H1 (cell line): Measurements from ENCODE around the gene DLG1.

Source experiments
- ATF2 ChIP-seq: IDR thresholded peaks from 2 replicates; pipeline ENCODE4 v1.6.1; 2012; ENCODE audit warnings: low read length, inconsistent platforms
- BRCA1 ChIP-seq: IDR thresholded peaks from 2 replicates; pipeline ENCODE4 v1.6.1; 2012; ENCODE audit warnings: low read depth, low read length, improper control_type of control experiment
- CTCF ChIP-seq, 3 experiments: IDR thresholded peaks; 1 replicate in 2 of 3; 2 replicates in 1 of 3; pipeline versions ENCODE4 v1.5.1 to v1.6.1; 2011; ENCODE audit warnings: low read length in 3 of 3, mild to moderate bottlenecking in 3 of 3, inconsistent platforms in 2 of 3, low read depth in 1 of 3, moderate library complexity in 1 of 3; ENCODE audit not compliant: insufficient read depth in 1 of 3; ENCODE audit errors: control extremely low read depth in 1 of 3
- FOSL1 ChIP-seq: IDR thresholded peaks from 2 replicates; pipeline ENCODE4 v1.6.1; 2011; ENCODE audit warnings: mild to moderate bottlenecking, low read depth, low read length, moderate library complexity; ENCODE audit not compliant: insufficient read depth
- HDAC6 ChIP-seq: IDR thresholded peaks from one replicate; pipeline ENCODE4 v1.7.1; 2012; ENCODE audit warnings: low read depth, mild to moderate bottlenecking, inconsistent platforms, low read length, moderate library complexity
- POLR2AphosphoS5 ChIP-seq: IDR thresholded peaks from 2 replicates; pipeline ENCODE4 v1.6.1; 2011; ENCODE audit warnings: low read depth, low read length
- RNF2 ChIP-seq: fragments of 200-900, 300-1000 bp; sonication (generic); IDR thresholded peaks from 2 replicates; pipeline ENCODE4 v1.7.1; 2016; ENCODE audit warnings: borderline replicate concordance, low read depth, mild to moderate bottlenecking, antibody characterized with exemption, low read length; ENCODE audit not compliant: poor library complexity, severe bottlenecking; ENCODE audit errors: missing control alignments

DNA sequence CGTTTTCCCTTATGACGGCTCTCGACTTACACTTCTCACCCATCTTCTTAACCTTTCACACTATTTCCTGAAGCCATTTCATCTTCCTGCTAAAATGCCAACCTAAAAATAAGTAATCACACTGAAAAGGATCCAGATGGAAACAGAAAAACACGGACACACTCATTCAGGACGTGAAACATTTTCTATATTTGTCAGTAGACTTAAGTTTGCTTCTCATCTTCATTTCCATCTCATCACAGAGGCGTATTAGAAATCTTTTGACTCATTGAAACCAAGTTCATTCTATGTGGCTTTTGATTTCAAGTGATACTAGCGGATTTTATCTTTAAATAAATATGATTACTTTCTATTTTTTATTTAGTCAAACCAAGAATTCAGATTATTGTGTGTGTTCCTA is 27.4 kb upstream of the DLG1 start:
- no peak for TF ChIP-seq CTCF (IDR thresholded peaks at IDR 0.05; ENCODE audit: control extremely low read depth in 1 of 3, insufficient read depth in 1 of 3, low read depth in 1 of 3, low read length in 3 of 3)
- no peak for TF ChIP-seq RNF2
- no peak for TF ChIP-seq POLR2AphosphoS5
- TF ChIP-seq HDAC6: no peak
- no peak for TF ChIP-seq BRCA1
- no peak for TF ChIP-seq FOSL1
- TF ChIP-seq ATF2: no peak
